Measurements from ENCODE around the gene RABEP1. TPM values are rescaled to one million over a fixed set of nuclear protein-coding genes. Genes with fewer than 3 reads are reported as not detected.

Gene RABEP1
- total and polyA plus RNA-seq, 3 donors from 2014 or later: 23.2 to 47.4 (median 33.1) TPM

DNA sequence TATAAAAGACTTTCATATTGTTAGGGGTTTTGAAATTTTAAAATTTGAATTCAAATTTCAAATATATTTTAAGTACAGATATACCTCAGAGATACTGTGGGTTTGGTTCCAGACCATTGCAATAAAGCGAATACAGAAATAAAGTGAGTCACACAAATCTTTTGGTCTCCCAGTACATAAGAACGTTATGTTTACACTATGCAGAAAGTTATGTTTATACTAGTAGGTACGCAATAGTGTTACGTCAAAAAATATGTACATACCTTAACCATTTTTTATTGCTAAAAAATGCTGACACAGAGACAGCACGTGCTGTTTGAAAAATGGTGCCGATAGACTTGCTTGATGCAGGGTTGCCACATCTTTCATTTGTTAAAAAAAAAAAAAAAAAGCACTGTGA lies 117.7 kb downstream of the RABEP1 start:
- DNase-seq: no peak
- Histone ChIP-seq H3K9me3 (no peaks in the 10 kb centered on the region), H3K27ac (no peak overlapping the region), H3K36me3 (ENCODE audit: low read depth, missing control alignments) (no peaks in the 10 kb centered on the region), H3K4me3 (no peak overlapping the region), H3K27me3 (no peaks in the 10 kb centered on the region), H3K4me1 (no peaks in the 10 kb centered on the region)
- intact Hi-C loops (cut with DNase I; ENCODE audit: low total_unique reads): no loop called here
- TF ChIP-seq, protein P1, sequence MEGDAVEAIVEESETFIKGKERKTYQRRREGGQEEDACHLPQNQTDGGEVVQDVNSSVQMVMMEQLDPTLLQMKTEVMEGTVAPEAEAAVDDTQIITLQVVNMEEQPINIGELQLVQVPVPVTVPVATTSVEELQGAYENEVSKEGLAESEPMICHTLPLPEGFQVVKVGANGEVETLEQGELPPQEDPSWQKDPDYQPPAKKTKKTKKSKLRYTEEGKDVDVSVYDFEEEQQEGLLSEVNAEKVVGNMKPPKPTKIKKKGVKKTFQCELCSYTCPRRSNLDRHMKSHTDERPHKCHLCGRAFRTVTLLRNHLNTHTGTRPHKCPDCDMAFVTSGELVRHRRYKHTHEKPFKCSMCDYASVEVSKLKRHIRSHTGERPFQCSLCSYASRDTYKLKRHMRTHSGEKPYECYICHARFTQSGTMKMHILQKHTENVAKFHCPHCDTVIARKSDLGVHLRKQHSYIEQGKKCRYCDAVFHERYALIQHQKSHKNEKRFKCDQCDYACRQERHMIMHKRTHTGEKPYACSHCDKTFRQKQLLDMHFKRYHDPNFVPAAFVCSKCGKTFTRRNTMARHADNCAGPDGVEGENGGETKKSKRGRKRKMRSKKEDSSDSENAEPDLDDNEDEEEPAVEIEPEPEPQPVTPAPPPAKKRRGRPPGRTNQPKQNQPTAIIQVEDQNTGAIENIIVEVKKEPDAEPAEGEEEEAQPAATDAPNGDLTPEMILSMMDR (IDR thresholded peaks at IDR 0.05): no peak
- TF ChIP-seq POLR2A (IDR thresholded peaks at IDR 0.05): no peak
- WGBS, 2 donors: 83% methylated on average over 6 of the region's 6 CpGs

DNA sequence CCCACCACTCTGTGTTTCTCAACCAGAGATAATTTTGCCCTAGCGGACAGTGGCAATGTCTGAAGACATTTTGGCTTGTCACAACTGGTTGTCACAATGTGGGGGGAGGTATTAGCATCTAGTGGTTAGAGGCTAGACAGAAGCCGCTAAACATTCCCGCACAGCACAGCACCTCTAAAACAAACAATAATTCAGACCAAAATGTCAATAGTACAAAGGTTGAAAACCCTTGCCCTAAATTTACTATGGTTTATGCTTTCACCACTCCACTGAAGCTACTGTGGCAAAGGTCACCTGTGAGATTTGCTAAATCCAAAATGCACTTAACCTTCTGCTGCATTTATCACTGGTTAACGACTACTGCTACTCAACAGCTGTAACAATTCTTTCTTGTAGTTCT lies 123.3 kb downstream of the RABEP1 start:
- DNase-seq: no peak
- intact Hi-C loops (cut with DNase I; ENCODE audit: low total_unique reads): no loop called here
- Histone ChIP-seq H3K27me3 (no peaks in the 10 kb centered on the region), H3K9me3 (no peaks in the 10 kb centered on the region), H3K27ac (no peak overlapping the region), H3K4me3 (no peak overlapping the region), H3K36me3 (ENCODE audit: low read depth, missing control alignments) (no peaks in the 10 kb centered on the region), H3K4me1 (no peaks in the 10 kb centered on the region)
- TF ChIP-seq, protein P1 (IDR thresholded peaks at IDR 0.05): no peak
- TF ChIP-seq POLR2A (IDR thresholded peaks at IDR 0.05): no peak
- WGBS, 2 donors: 78 to 85% methylated on average over 4 of the region's 4 CpGs

DNA sequence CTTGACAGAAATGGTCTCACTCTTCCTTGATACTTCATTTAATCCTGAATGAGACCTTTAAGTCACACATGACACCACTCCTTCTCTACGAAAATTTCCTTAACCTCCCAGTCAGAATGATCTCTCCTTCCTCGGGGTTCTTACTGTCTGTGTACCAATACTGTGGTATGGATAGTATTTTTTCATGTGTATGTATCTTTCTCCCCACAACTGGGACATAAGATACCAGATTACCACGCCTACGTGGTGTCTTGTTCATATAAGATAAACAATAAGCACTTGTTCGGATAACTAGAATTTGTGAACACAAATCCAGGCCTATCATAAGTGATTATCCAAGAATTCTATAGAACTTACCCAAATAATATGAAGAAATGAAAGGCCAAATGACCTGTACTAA lies 126.1 kb downstream of the RABEP1 start:
- H3K27ac ChIP-seq: no peak overlapping the region
- no peaks in the 10 kb centered on the region for H3K27me3 ChIP-seq
- TF ChIP-seq, protein P1 (IDR thresholded peaks at IDR 0.05): no peak
- TF ChIP-seq POLR2A (IDR thresholded peaks at IDR 0.05): no peak
- WGBS, 2 donors: 82 to 88% methylated on average over 5 of the region's 5 CpGs
- no peak for DNase-seq
- no peaks in the 10 kb centered on the region for H3K4me1 ChIP-seq
- no peak overlapping the region for H3K4me3 ChIP-seq
- H3K36me3 ChIP-seq (ENCODE audit: low read depth, missing control alignments): no peaks in the 10 kb centered on the region
- intact Hi-C loops (cut with DNase I; ENCODE audit: low total_unique reads): no loop called here
- H3K9me3 ChIP-seq: no peaks in the 10 kb centered on the region

GRCh38 chr17:5410594-5411272 lies 128.6 kb downstream of the RABEP1 start:
- DNase-seq: no peak
- intact Hi-C loops (cut with DNase I; ENCODE audit: low total_unique reads): no loop called here

More at GRCh38 chr17:5410594-5411272, 128.6 kb downstream of the RABEP1 start:
- Histone ChIP-seq H3K4me1 (no peaks in the 10 kb centered on the region), H3K27ac (no peak overlapping the region), H3K27me3 (no peaks in the 10 kb centered on the region), H3K36me3 (ENCODE audit: low read depth, missing control alignments) (no peaks in the 10 kb centered on the region), H3K4me3 (no peak overlapping the region), H3K9me3 (no peaks in the 10 kb centered on the region)
- no peak for TF ChIP-seq POLR2A (IDR thresholded peaks at IDR 0.05)
- TF ChIP-seq, protein P1 (IDR thresholded peaks at IDR 0.05): no peak
- 91 to 95% methylated on average over 7 of the region's 7 CpGs for WGBS, 2 donors

All from testis (tissue), 3 donors.